A549 (cell line): ENCODE measurements around the gene CCSER1.

ENCODE experiments used
- HOXA7 ChIP-seq: fragments of 250-450 bp; sonication (Bioruptor Pico); IDR thresholded peaks from 2 replicates; pipeline ENCODE4 v1.5.0; 2020; ENCODE audit warnings: mild to moderate bottlenecking, moderate library complexity
- TF ChIP-seq, protein P1 (sequence below): fragments of >200 bp; sonication (Bioruptor Twin); formaldehyde crosslinking; IDR thresholded peaks from 3 replicates; pipeline ENCODE4 v1.5.1; 2016

DNA sequence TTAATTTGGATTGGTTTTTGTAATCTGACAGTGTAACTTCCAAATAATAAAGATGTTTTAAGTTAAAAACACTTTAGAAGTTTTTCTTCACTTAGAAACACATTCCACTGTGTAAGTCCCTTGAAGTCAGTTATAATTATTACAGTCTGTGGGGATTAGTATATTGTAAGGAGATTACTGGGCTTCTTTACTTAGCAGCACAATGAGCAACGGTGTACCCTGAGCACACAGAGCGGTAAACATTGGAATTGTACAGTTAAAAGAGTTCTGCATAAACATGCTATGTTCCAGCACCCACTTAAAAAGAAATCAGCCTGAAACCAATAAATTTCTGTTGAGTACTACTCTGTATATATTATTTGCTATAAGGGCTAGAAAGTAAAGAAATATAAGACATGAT lies 44.3 kb downstream of the CCSER1 start:
- TF ChIP-seq, protein P1, sequence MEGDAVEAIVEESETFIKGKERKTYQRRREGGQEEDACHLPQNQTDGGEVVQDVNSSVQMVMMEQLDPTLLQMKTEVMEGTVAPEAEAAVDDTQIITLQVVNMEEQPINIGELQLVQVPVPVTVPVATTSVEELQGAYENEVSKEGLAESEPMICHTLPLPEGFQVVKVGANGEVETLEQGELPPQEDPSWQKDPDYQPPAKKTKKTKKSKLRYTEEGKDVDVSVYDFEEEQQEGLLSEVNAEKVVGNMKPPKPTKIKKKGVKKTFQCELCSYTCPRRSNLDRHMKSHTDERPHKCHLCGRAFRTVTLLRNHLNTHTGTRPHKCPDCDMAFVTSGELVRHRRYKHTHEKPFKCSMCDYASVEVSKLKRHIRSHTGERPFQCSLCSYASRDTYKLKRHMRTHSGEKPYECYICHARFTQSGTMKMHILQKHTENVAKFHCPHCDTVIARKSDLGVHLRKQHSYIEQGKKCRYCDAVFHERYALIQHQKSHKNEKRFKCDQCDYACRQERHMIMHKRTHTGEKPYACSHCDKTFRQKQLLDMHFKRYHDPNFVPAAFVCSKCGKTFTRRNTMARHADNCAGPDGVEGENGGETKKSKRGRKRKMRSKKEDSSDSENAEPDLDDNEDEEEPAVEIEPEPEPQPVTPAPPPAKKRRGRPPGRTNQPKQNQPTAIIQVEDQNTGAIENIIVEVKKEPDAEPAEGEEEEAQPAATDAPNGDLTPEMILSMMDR: no peak
- no peak for TF ChIP-seq HOXA7 (CRISPR knock-in tag)
